HEK293 (cell line): ENCODE results near the gene TEX36.

Experiments
- GLI4 ChIP-seq: fragments of 450-650 bp; formaldehyde crosslinking; IDR thresholded peaks from 2 replicates; pipeline ENCODE4 v1.5.1; 2016; ENCODE audit warnings: missing biosample characterization, missing genetic modification characterization
- HOXC10 ChIP-seq: sonication (generic); formaldehyde crosslinking; IDR thresholded peaks from 2 replicates; pipeline ENCODE4 v1.8.1; 2023; ENCODE audit warnings: mild to moderate bottlenecking, missing genetic modification reagents
- MYNN ChIP-seq: fragments of 450-650 bp; formaldehyde crosslinking; IDR thresholded peaks from 2 replicates; pipeline ENCODE4 v1.5.1; 2016; ENCODE audit warnings: missing biosample characterization, missing genetic modification characterization, borderline replicate concordance
- OSR2 ChIP-seq: fragments of 450-650 bp; formaldehyde crosslinking; IDR thresholded peaks from 2 replicates; pipeline ENCODE4 v1.5.1; 2016; ENCODE audit warnings: missing biosample characterization, missing genetic modification characterization
- PRDM2 ChIP-seq: fragments of 450-650 bp; formaldehyde crosslinking; IDR thresholded peaks from 2 replicates; pipeline ENCODE4 v1.5.1; 2016; ENCODE audit warnings: missing biosample characterization, missing genetic modification characterization, borderline replicate concordance
- PRDM4 ChIP-seq: fragments of 450-650 bp; formaldehyde crosslinking; IDR thresholded peaks from 2 replicates; pipeline ENCODE4 v1.5.1; 2017; ENCODE audit warnings: missing biosample characterization, missing genetic modification characterization
- SALL2 ChIP-seq: fragments of 450-650 bp; formaldehyde crosslinking; IDR thresholded peaks from 2 replicates; pipeline ENCODE4 v1.5.0; 2017; ENCODE audit warnings: missing biosample characterization, mild to moderate bottlenecking, missing genetic modification characterization, borderline replicate concordance
- TSHZ1 ChIP-seq: fragments of 450-650 bp; formaldehyde crosslinking; IDR thresholded peaks from 2 replicates; pipeline ENCODE4 v1.5.1; 2016; ENCODE audit warnings: missing biosample characterization, missing genetic modification characterization, borderline replicate concordance
- ZNF114 ChIP-seq: fragments of 450-650 bp; formaldehyde crosslinking; IDR thresholded peaks from 2 replicates; pipeline ENCODE4 v1.5.0; 2017; ENCODE audit warnings: missing biosample characterization, missing genetic modification characterization
- ZNF121 ChIP-seq: fragments of 450-650 bp; formaldehyde crosslinking; IDR thresholded peaks from 2 replicates; pipeline ENCODE4 v1.5.1; 2016; ENCODE audit warnings: missing biosample characterization, missing genetic modification characterization
- ZNF132 ChIP-seq: fragments of 450-650 bp; formaldehyde crosslinking; IDR thresholded peaks from 2 replicates; pipeline ENCODE4 v1.5.1; 2017; ENCODE audit warnings: missing biosample characterization, missing genetic modification characterization, borderline replicate concordance
- ZNF157 ChIP-seq: fragments of 450-650 bp; formaldehyde crosslinking; IDR thresholded peaks from 2 replicates; pipeline ENCODE4 v1.5.1; 2016; ENCODE audit warnings: missing biosample characterization, missing genetic modification characterization
- ZNF2 ChIP-seq: fragments of 450-650 bp; formaldehyde crosslinking; IDR thresholded peaks from 2 replicates; pipeline ENCODE4 v1.5.1; 2016; ENCODE audit warnings: missing biosample characterization, missing genetic modification characterization
- ZNF211 ChIP-seq: fragments of 450-650 bp; formaldehyde crosslinking; IDR thresholded peaks from 2 replicates; pipeline ENCODE4 v1.5.1; 2016; ENCODE audit warnings: low read depth, missing biosample characterization, missing genetic modification characterization
- ZNF214 ChIP-seq: fragments of 450-650 bp; formaldehyde crosslinking; IDR thresholded peaks from 2 replicates; pipeline ENCODE4 v1.5.1; 2017; ENCODE audit warnings: missing biosample characterization, mild to moderate bottlenecking, missing genetic modification characterization, borderline replicate concordance
- ZNF221 ChIP-seq: fragments of 450-650 bp; formaldehyde crosslinking; IDR thresholded peaks from 2 replicates; pipeline ENCODE4 v1.5.1; 2017; ENCODE audit warnings: missing biosample characterization, missing genetic modification characterization, borderline replicate concordance
- ZNF248 ChIP-seq: fragments of 450-650 bp; formaldehyde crosslinking; IDR thresholded peaks from 2 replicates; pipeline ENCODE4 v1.5.1; 2017; ENCODE audit warnings: missing biosample characterization, missing genetic modification characterization
- ZNF350 ChIP-seq: fragments of 450-650 bp; formaldehyde crosslinking; IDR thresholded peaks from 2 replicates; pipeline ENCODE4 v1.5.0; 2017; ENCODE audit warnings: missing biosample characterization, mild to moderate bottlenecking, missing genetic modification characterization
- ZNF391 ChIP-seq: fragments of 450-650 bp; formaldehyde crosslinking; IDR thresholded peaks from 2 replicates; pipeline ENCODE4 v1.5.1; 2016; ENCODE audit warnings: low read depth, missing biosample characterization, missing genetic modification characterization, borderline replicate concordance
- ZNF549 ChIP-seq: fragments of 450-650 bp; IDR thresholded peaks from 2 replicates; pipeline ENCODE4 v1.5.1; 2018; ENCODE audit warnings: missing biosample characterization, missing genetic modification characterization, mild to moderate bottlenecking, inconsistent platforms, moderate library complexity
- ZNF580 ChIP-seq: fragments of 450-650 bp; formaldehyde crosslinking; IDR thresholded peaks from 2 replicates; pipeline ENCODE4 v1.5.1; 2016; ENCODE audit warnings: missing biosample characterization, missing genetic modification characterization
- ZNF596 ChIP-seq: fragments of 450-650 bp; IDR thresholded peaks from 2 replicates; pipeline ENCODE4 v1.5.0; 2018; ENCODE audit warnings: missing biosample characterization, mild to moderate bottlenecking, missing genetic modification characterization, moderate library complexity
- ZNF629 ChIP-seq: fragments of 450-650 bp; formaldehyde crosslinking; IDR thresholded peaks from 2 replicates; pipeline ENCODE4 v1.5.1; 2017; ENCODE audit warnings: missing biosample characterization, missing genetic modification characterization
- ZNF777 ChIP-seq: fragments of 450-650 bp; formaldehyde crosslinking; IDR thresholded peaks from 2 replicates; pipeline ENCODE4 v1.5.1; 2017; ENCODE audit warnings: missing biosample characterization, missing genetic modification characterization, borderline replicate concordance
- ZNF785 ChIP-seq: fragments of 450-650 bp; formaldehyde crosslinking; IDR thresholded peaks from 2 replicates; pipeline ENCODE4 v1.5.1; 2016; ENCODE audit warnings: missing biosample characterization, missing genetic modification characterization
- ZNF830 ChIP-seq: fragments of 450-650 bp; IDR thresholded peaks from 2 replicates; pipeline ENCODE4 v1.5.0; 2018; ENCODE audit warnings: missing biosample characterization, missing genetic modification characterization, low read depth, mild to moderate bottlenecking, moderate library complexity

Gene TEX36

GRCh38 chr10:125707541-125708468 lies 24.8 kb upstream of the TEX36 start (continued):
- no peak for TF ChIP-seq PRDM2 (tag by site-specific recombination)
- peak; percentile 75 for TF ChIP-seq OSR2 (tag by site-specific recombination)
- no peak for TF ChIP-seq ZNF121
- no peak for TF ChIP-seq ZNF350 (tag by site-specific recombination)
- no peak for TF ChIP-seq ZNF248 (tag by site-specific recombination)
- no peak for TF ChIP-seq ZNF2 (tag by site-specific recombination)
- no peak for TF ChIP-seq ZNF596
- no peak for TF ChIP-seq ZNF132 (tag by site-specific recombination)
- TF ChIP-seq MYNN: no peak
- peak; percentile 39; the same call in 1 of the 2 replicates for TF ChIP-seq ZNF629 (tag by site-specific recombination)
- TF ChIP-seq ZNF391: no peak
- no peak for TF ChIP-seq HOXC10 (CRISPR knock-in tag)
- no peak for TF ChIP-seq ZNF214 (tag by site-specific recombination)
- TF ChIP-seq TSHZ1 (tag by site-specific recombination): no peak
- TF ChIP-seq ZNF830 (tag by site-specific recombination): no peak
- no peak for TF ChIP-seq ZNF785 (tag by site-specific recombination)
- no peak for TF ChIP-seq ZNF211 (tag by site-specific recombination)
- peak; percentile 84 for TF ChIP-seq PRDM4 (tag by site-specific recombination)
- no peak for TF ChIP-seq GLI4 (tag by site-specific recombination)
- no peak for TF ChIP-seq ZNF221 (tag by site-specific recombination)
- TF ChIP-seq SALL2: no peak
- TF ChIP-seq ZNF580 (tag by site-specific recombination): no peak
- no peak for TF ChIP-seq ZNF114 (tag by site-specific recombination)
- TF ChIP-seq ZNF777 (tag by site-specific recombination): no peak
- no peak for TF ChIP-seq ZNF157
- TF ChIP-seq ZNF549 (tag by site-specific recombination): no peak
